Non-pigmented ciliary epithelial cell (primary cell): ENCODE data around the gene TMEM9.

Experiments used
- DNase-seq: peaks from one replicate; pipeline ENCODE4 v3.0.0-alpha.2; 2010; ENCODE audit warnings: low read depth

The TMEM9 gene

GRCh38 chr1:201126832-201127754, 27.2 kb downstream of the TMEM9 start, which contains the start of gene ASCL5:
ASCL5 (minus strand) TSS chr1:201127184; CDS start chr1:201115372, 11,812 bp downstream.
- no peak for DNase-seq

GRCh38 chr1:201126463-201126831, 27.8 kb downstream of the TMEM9 start:
- DNase-seq, result no peak

- no peak for DNase-seq
These were observed 28.5 kb downstream of the TMEM9 start for GRCh38 chr1:201125800-201126199.

GRCh38 chr1:201125019-201125418, 29.3 kb downstream of the TMEM9 start:
- DNase-seq, result no peak

GRCh38 chr1:201123866-201124265, 30.4 kb downstream of the TMEM9 start:
- no peak for DNase-seq

GRCh38 chr1:201122321-201122957, 31.8 kb downstream of the TMEM9 start:
- DNase-seq, result no peak

- DNase-seq, result no peak
These were observed 34.8 kb downstream of the TMEM9 start for GRCh38 chr1:201119206-201120197.

GRCh38 chr1:201116091-201116490, 38.2 kb downstream of the TMEM9 start:
- no peak for DNase-seq

- DNase-seq, result no peak
These were observed 38.8 kb downstream of the TMEM9 start for GRCh38 chr1:201115390-201115937.

- peak; percentile 64 for DNase-seq
These were observed 39.8 kb downstream of the TMEM9 start for GRCh38 chr1:201114245-201115131.

GRCh38 chr1:201113451-201114244, 40.6 kb downstream of the TMEM9 start:
- no peak for DNase-seq

GRCh38 chr1:201112926-201113325, 41.3 kb downstream of the TMEM9 start:
- no peak for DNase-seq

GRCh38 chr1:201112173-201112731, 42.0 kb downstream of the TMEM9 start, which contains the start of gene CACNA1S:
CACNA1S (minus strand) TSS chr1:201112426; CDS start chr1:201112339, 87 bp downstream.
- DNase-seq, result no peak

GRCh38 chr1:201111672-201112071, 42.6 kb downstream of the TMEM9 start:
- DNase-seq, result no peak

- no peak for DNase-seq
These were observed 43.1 kb downstream of the TMEM9 start for GRCh38 chr1:201111156-201111555.

GRCh38 chr1:201110616-201111015, 43.7 kb downstream of the TMEM9 start:
- no peak for DNase-seq

GRCh38 chr1:201110138-201110537, 44.1 kb downstream of the TMEM9 start:
- DNase-seq, result no peak

- DNase-seq, result no peak
These were observed 44.6 kb downstream of the TMEM9 start for GRCh38 chr1:201109651-201110050.

GRCh38 chr1:201108614-201109013, 45.7 kb downstream of the TMEM9 start:
- DNase-seq, result no peak
